Measurements from ENCODE around the gene CFD.
A peak's percentile ranks its signal among the peaks of the same experiment; 100 is the strongest.
"Not testable (repeated sequence)": the region's sequence is repeated elsewhere in the genome, so short reads cannot be mapped to it uniquely, and the experiment has no call there.

The CFD gene

DNA sequence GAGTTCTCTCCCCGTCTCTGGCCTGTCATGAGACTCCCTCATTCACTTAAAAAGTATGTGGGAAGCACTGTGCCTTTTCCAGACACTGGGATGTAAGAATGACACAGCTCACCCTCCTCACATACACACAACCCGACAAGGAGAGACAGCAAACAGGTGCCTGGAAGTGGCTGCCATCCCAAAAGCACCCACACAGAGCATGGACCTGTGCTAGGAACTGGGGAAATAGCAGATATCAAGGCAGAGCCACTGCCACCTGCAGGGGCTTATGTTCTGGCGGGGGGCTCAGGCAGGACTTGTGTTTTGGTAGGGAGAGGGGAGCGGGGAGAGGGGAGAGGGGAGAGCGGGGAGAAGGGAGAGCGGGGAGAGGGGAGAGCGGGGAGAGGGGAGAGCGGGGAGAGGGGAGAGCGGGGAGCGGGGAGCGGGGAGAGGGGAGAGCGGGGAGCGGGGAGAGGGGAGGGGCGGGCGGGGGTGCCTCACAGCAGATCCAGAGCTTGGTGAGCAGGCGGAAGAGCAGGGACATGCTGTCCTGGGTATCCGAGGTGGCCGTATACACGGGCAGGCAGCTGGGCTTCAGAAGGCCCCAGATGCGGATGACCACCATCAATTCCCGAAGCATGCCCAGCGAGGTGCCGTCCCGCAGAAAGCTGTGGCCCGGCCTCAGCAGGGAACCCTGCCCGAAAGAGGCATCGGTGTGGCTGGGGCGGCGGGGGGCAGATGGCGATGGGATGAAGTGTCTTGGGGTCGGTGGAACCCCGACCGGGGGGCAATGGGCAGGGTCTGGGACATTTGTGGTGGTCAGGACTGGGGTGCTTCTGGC lies 12.2 kb downstream of the CFD start:
- DNase-seq (ENCODE audit: low spot score): no peak

DNA sequence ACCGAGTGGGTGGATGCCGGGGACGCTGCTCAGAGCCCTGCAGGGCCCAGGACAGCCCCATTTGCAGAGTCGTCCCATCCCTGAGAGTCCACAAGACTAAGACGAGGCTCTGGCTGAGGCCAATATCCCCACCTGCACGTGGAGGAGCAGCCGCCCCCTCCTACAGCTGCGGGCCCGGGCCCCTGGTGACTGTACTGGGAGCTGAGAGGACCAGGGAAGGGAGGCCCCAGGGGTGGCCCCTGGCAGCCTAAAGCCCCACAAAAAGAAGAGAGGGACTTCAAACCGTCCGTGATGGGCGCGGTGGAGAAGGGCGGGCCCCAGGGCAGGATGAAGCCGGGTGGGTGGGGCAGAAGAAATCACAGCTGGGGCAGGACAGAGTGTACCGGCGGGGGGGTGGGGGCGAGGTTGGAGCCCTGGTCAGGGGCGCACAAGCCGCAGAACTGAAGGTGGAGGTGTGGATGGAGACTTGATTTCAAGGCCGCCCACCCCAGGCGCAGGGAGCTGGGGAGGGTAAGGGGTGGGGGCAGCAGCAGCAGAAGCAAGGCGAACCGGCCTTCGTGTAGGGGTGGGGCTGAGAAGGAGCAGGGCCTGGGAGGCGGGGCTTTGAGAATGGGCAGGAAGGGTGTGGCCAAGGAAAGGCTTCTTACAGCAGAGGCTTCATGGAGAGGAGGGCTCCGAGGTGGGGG lies 12.9 kb downstream of the CFD start:
- peak; percentile 77 for DNase-seq (ENCODE audit: low spot score)

DNA sequence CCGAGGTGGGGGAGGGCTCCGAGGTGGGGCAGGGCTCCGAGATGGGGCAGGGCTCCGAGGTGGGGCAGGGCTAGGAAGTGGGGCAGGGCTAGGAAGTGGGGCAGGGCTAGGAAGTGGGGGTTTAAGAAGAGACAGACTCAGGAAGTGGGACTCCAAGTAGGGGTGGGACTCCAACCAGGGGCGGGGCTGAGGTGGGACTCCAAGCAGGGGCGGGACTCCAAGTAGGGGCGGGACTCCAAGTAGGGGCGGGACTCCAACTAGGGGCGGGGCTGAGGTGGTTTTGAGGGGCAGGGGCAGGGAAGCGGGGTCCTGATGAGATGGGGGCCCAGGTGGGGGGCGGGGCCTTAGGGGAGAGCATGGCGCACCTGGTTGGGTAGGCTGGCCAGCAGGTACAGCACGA lies 13.6 kb downstream of the CFD start:
- peak; percentile 77 for DNase-seq (ENCODE audit: low spot score)

DNA sequence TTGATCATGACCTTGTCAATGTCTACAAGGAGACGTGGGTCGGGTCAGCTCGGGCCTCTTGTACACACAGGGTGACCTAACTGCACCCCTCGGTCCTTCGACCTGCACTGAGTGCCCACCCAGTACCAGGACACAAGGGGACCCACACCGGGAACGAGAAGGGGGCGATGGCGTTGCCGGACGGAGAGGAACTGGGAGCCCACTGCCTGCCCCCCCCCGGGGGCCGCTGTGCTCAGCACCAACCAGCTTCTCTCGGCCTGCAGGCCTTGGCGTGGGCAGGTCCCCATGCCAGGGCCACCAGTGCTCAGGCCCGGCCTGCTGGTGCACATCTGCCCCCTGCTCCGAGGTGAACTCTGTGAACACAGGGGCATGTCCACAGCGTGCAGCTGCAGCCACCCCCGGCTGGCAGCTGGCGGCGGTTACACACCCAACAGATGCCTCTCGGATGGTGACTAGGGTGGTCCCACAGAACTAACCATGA lies 14.1 kb downstream of the CFD start:
- DNase-seq (ENCODE audit: low spot score): no peak

DNA sequence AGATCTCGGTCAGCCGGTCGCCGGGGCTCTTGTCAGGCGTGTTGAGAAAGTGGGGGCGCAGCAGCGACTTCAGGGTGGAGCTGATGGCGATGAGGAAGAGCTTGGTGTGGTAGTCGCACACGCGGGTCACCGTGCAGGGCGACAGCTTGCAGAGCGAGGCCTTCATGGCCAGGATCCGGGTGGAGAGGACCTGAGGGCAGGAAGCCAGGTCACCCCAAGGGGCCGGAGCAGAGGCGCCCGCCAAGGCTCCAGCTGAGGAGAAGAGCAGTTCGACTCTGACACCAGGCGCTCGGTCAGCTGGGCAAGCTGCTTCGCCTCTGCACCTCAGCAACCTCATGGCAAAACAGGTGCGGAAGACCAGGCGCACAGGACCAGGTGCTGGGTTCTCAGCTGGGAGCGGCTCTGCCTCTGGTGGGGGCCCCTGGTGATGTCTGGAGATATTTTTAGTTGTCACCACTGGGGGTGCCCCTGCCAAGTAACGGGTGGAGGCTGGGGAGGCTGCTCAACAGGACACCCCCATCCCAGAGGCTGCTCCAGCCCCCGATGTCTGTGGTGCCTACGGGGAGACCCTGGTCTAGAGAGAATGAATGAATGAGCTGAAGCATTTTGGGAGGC lies 15.9 kb downstream of the CFD start:
- no peak for DNase-seq (ENCODE audit: low spot score)

DNA sequence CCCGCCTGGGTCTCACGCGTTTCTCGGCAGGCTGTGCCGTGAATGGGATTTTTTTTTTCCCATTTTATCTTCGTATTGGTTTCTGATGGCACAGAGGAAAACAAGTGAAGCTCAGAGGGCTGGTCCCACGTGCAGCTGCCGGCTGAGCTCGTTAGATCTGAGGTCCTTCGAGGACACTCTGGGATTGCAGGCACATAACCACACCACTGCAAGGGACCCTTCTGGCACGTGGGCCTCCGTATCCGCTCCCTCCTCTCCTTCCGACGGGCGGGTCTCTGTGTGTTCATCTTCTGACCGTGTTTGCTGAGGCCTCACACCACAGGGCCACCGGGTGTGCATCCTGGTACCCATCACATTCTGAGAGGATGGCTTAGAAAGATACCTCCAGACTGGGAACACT lies 16.6 kb downstream of the CFD start:
- DNase-seq (ENCODE audit: low spot score): no peak

DNA sequence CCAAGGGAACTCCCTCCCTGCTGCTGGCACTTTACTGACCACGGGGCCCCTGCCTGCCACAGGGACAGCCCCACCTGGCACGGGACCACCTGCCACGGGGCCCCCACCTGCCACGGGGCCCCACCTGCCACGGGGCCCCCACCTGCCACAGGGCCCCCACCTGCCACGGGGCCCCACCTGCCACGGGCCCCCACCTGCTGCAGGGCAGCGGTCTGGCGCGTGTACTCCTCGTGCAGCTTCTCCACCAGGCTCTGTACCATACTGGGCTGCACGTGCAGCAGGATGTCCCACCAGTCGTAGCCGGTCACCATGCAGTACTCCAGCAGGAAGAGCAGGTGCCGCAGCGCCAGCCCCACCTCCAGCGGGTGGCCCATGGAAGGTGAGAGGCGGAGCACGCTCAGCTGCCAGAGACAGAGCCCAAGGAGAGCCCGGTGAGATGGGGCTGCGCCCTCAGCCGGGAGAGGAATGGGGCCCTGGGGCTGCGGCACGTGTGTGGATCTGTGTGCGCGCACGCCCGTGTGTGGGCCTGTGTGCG lies 17.4 kb downstream of the CFD start:
- no peak for DNase-seq (ENCODE audit: low spot score)

DNA sequence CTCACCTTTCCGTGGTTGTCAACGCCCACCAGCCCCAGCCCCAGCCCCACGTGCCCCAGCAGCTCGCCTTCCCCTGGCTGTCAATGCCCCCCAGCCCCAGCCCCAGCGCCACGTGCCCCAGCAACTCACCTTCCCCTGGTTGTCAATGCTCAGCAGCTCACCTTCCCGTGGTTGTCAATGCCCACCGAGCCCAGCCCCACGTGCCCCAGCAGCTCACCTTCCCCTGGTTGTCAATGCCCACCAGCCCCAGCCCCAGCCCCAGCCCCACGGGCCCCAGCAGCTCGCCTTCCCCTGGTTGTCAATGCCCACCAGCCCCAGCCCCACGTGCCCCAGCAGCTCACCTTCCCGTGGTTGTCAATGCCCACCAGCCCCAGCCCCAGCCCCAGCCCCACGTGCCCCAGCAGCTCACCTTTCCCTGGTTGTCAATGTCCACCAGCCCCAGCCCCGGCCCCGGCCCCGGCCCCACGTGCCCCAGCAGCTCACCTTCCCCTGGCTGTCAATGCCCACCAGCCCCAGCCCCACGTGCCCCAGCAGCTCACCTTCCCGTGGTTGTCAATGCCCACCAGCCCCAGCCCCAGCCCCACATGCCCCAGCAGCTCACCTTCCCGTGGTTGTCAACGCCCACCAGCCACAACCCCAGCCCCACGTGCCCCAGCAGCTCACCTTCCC lies 18.7 kb downstream of the CFD start:
- DNase-seq (ENCODE audit: low spot score): not testable (repeated sequence)

DNA sequence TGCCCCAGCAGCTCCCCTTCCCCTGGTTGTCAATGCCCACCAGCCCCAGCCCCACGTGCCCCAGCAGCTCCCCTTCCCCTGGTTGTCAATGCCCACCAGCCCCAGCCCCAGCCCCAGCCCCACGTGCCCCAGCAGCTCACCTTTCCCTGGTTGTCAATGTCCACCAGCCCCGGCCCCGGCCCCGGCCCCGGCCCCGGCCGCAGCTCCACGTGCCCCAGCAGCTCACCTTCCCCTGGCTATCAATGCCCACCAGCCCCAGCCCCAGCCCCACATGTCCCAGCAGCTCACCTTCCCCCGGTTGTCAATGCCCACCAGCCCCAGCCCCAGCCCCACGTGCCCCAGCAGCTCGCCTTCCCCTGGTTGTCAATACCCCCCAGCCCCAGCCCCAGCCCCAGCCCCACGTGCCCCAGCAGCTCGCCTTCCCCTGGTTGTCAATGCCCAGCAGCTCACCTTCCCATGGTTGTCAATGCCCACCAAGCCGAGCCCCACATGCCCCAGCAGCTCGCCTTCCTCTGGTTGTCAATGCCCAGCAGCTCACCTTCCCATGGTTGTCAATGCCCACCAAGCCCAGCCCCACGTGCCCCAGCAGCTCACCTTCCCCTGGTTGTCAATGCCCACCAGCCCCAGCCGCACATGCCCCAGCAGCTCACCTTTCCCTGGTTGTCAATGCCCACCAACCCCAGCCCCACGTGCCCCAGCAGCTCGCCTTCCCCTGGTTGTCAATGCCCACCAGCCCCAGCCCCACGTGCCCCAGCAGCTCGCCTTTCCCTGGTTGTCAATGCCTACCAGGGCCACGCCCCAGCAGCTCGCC lies 19.5 kb downstream of the CFD start:
- DNase-seq (ENCODE audit: low spot score): not testable (repeated sequence)

DNA sequence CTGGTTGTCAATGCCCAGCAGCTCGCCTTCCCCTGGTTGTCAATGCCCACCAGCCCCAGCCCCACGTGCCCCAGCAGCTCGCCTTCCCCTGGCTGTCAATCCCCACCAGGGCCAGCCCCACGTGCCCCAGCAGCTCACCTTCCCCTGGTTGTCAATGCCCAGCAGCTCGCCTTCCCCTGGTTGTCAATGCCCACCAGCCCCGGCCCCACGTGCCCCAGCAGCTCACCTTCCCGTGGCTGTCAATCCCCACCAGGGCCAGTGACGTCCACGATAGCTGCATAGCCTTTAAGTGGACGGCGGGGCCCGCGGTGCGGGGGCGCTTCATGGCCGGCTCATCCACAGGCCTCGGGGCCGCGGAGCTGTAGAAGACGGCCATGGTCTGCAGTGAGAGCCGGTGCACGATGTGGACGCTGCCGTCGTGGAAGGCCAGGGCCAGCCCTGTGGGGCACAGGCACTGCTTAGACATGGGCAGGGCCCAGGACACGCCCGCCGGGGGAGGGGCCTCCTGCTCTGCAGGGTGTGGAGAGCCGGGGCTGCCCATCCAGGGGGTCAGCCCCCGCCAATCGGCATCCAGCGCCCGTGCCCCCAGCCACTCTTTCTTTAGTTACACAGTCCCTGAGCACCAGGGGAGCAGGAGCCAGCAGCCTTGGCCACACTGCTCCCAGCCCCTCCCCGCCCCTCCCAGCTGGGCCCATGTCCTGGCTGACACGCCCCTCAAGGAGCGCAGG lies 20.4 kb downstream of the CFD start:
- no peak for DNase-seq (ENCODE audit: low spot score)

DNA sequence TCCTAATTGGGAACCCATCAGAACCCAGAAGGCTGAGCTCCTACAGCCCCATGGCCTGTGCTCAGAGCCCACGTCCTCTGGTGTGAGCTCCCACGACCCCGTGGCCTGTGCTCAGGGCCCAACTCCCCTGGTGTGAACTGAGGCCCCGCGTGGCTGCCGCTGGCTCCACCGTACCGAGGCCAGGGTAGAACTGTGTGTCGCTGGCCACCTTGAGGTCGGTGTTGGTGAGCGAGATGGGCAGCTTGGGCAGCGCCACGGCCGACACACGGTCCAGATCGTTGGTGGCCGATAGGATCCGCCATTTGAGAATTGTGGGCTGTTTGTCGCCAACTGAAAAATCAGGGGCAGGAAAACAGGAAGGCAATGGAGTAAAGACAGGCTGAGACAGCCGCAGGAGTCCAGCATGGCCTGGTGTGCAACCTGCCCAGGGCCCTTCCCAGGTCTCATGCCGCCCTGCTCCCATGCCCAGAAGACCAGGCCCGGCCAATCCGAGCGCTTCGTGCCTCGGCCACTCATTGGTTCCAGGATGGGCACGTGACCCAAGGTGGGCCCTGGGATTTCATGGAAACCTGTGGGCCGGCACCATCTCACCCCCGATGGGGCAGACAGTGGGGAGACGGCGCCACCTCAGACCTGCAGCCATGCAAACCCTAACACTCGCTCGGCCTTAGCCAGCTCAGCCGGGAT lies 22.1 kb downstream of the CFD start:
- no peak for DNase-seq (ENCODE audit: low spot score)

DNA sequence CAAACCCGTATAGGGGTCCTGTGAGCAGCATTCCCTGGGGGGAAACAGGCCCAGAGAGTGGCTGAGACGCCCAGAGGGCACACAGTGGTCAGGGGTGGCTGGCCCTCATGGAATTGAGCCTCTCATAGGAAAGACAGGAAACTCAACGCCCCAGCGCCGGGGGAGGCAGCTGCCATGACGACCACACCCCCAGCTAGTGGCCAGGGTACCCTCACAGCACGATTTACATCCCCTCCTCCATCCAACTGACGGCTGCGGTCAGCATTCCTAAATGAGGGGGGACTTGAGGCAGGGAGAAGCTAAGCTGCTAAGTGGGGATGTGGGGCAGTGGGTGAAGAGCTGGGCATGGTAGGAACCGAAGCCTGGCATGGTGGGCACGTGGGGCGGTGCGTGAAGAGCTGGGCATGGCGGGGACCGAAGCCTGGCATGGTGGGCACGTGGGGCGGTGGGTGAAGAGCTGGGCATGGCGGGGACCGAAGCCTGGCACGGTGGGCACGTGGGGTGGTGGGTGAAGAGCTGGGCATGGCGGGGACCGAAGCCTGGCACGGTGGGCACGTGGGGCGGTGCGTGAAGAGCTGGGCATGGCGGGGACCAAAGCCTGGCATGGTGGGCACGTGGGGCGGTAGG lies 23.5 kb downstream of the CFD start:
- no peak for DNase-seq (ENCODE audit: low spot score)

DNA sequence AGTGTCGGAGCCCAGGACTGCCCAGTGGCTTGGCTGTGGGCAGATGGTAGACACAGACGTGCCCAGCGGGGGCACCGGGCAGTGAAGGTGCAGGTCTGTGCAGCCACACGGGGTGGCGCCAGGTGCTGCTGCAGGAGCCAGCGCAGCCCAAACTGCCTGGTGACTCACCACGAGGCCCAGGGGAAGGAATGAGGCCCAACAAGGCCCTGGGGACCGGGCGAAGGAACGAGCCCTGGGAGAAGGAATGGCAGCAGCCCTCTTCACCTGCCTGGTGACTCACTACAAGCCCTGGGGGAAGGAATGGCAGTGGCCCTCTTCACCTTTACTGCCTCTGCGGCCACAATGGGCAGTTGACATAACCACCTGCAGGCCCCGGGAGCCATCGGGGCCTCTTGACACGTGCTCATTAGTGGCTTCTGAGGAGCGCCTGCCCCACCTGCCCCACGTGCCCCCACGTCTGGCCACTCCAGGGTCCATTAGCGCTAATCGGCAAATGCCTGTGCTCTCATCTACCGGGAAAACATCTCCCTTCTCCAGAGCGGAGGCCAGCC lies 24.3 kb downstream of the CFD start:
- no peak for DNase-seq (ENCODE audit: low spot score)

DNA sequence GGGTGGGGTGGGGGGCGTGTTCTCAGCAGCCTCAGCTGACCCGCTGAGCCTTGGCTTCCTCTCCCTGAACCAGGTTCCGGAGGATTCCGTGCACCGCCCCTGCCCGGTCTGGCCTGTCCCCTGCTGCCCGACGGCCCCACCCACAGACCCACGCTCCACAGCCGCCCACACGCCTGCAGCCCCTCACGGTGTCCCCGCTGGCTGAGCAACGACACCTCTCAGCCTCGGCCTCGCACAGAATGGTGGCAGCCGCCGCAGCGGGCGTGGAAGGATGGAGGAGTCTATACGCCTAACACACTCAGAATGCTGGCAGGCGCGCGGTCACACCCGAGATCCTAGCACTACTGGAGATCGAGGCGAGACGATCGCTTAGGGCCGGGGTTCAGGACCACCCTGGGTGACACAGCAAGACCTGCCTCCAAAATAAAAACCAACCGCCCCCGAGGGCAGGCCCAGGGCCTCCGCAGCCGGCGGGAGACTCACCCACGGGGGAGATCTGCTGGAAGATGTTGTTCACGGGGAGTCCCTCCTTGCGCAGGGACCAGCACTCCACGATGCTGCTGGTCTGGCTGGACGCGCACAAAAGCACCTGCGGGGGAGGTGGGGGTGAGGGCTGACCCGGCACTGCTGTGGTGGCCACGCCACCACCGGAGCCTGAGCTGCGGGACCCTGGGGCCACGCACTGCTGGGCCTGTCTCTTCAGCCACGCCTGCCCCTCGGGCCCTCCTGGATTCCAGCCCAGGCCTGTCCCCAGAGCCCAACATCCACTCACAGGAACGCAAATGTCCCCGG lies 25.2 kb downstream of the CFD start:
- DNase-seq (ENCODE audit: low spot score): no peak

DNA sequence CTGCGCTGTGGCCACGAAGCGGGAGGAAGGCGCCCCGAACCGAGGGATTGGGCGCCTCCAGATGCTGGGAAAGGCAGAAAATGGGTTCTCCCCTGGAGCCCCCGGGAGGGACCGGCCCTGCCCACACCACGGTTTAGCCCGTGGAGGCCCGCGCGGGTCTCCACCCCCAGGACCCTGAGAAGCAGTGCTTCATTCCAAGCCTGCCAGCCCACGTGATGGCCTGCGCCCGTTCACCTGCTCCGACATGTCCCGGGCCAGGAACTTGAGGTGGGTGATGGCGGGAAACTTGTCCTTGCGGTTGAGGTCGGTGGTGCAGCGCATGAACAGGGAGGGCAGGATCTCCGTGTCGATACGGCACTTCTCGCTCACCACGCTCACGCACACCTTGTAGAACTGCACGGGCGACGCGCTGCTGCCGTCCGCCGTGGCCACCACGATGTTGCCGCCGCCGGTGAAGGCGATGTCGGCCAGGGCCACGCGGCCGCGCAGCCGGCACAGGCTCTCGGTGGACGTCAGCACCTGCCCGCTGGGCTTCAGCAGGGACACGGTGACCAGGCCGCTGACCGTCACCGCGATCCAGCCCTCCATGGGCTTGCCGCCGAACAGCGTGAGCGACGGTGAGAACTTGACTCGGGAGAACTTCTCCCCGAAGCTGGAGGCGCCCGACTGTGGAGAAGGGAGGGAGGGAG lies 26.2 kb downstream of the CFD start:
- no peak for DNase-seq (ENCODE audit: low spot score)

DNA sequence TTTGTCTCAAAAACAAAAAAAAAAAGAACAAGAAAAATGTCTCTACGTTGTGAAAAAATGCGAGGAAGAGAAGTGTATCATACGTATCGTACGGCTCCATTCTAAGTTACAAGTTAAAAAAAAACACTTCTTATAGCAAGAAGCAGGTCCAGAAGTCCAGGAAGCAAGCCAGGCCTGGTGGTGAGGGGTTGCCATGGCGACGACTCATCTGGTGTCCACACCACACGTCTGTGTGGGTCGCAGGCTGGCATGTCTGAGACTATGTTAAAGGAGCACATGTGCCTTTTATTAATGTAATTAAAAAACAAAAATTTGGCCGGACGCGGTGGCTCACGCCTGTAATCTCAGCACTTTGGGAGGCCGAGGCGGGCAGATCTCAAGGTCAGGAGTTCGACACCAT lies 27.6 kb downstream of the CFD start:
- DNase-seq (ENCODE audit: low spot score): no peak

DNA sequence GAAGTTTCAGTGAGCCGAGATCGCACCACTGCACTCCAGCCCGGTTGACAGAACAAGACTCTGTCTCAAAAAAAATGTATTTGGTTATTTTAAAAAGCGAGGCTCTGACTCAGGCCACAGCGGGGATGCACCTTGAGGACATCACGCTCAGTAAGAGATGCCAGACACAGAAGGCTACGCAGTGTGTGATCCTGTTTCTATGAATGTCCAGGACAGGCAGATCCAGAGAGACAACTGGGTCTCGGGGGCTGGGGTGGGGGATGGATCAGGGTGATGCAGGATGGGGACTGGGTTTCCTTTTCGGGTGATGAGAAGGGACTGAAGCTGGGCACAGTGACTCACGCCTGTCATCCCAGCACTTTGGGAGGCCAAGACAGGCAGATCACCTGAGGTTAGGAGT lies 28.1 kb downstream of the CFD start:
- DNase-seq (ENCODE audit: low spot score): no peak
